ENCODE measurements around the gene HORMAD2.

- TF ChIP-seq CTCF (IDR thresholded peaks at IDR 0.05; ENCODE audit: borderline replicate concordance, extremely low read depth, low read length, poor library complexity, severe bottlenecking) (no peak), EZH2 (IDR thresholded peaks at IDR 0.05; ENCODE audit: borderline replicate concordance, low read depth, low read length, severe bottlenecking) (no peak)
These were observed 105.8 kb downstream of the HORMAD2 start for GRCh38 chr22:30186041-30186440.

Data from DND-41 (cell line).